SK-N-SH treated with all-trans-retinoic acid at 6 μM for 48 hours (cell line): ENCODE data around the gene MET.

Experiments used
- ARNTL ChIP-seq: fragments of 450-650 bp; formaldehyde crosslinking; IDR thresholded peaks from 2 replicates; pipeline ENCODE4 v1.5.0; 2020; ENCODE audit warnings: low read depth, mild to moderate bottlenecking, moderate library complexity, borderline replicate concordance
- CREB5 ChIP-seq: fragments of 250-450 bp; sonication (Bioruptor Pico); IDR thresholded peaks from 2 replicates; pipeline ENCODE4 v1.5.1; 2020; ENCODE audit warnings: low read depth, mild to moderate bottlenecking, moderate library complexity
- ESRRG ChIP-seq: fragments of 250-450 bp; sonication (Bioruptor Pico); IDR thresholded peaks from 2 replicates; pipeline ENCODE4 v1.6.1; 2021; ENCODE audit warnings: mild to moderate bottlenecking
- GLIS3 ChIP-seq: fragments of 250-450 bp; sonication (Bioruptor Pico); IDR thresholded peaks from 2 replicates; pipeline ENCODE4 v1.5.0; 2020; ENCODE audit warnings: mild to moderate bottlenecking, moderate library complexity
- ISL1 ChIP-seq: fragments of 250-450 bp; sonication (Bioruptor Pico); IDR thresholded peaks from 2 replicates; pipeline ENCODE4 v2.1.2; 2022; ENCODE audit warnings: mild to moderate bottlenecking, moderate library complexity
- PATZ1 ChIP-seq: fragments of 250-450 bp; sonication (Bioruptor Pico); IDR thresholded peaks from 2 replicates; pipeline ENCODE4 v1.8.0; 2020; ENCODE audit warnings: mild to moderate bottlenecking, moderate library complexity, borderline replicate concordance
- POU6F1 ChIP-seq: fragments of 250-450 bp; sonication (Bioruptor Pico); IDR thresholded peaks from 2 replicates; pipeline ENCODE4 v1.8.0; 2021; ENCODE audit warnings: low read depth, mild to moderate bottlenecking, moderate library complexity, borderline replicate concordance
- PPARA ChIP-seq: fragments of 250-450 bp; sonication (Bioruptor Pico); IDR thresholded peaks from 2 replicates; pipeline ENCODE4 v1.5.0; 2020; ENCODE audit warnings: mild to moderate bottlenecking, borderline replicate concordance
- SNAI2 ChIP-seq: fragments of 250-450 bp; sonication (Bioruptor Pico); IDR thresholded peaks from 2 replicates; pipeline ENCODE4 v1.5.0; 2020; ENCODE audit warnings: mild to moderate bottlenecking, moderate library complexity
- TOX ChIP-seq: fragments of 250-450 bp; sonication (Bioruptor Pico); IDR thresholded peaks from 2 replicates; pipeline ENCODE4 v1.8.0; 2021; ENCODE audit warnings: mild to moderate bottlenecking, moderate library complexity, borderline replicate concordance
- ZFP3 ChIP-seq: fragments of 250-450 bp; sonication (Bioruptor Pico); IDR thresholded peaks from 2 replicates; pipeline ENCODE4 v1.5.0; 2020; ENCODE audit warnings: mild to moderate bottlenecking, moderate library complexity
- ZFP30 ChIP-seq: fragments of 450-650 bp; formaldehyde crosslinking; IDR thresholded peaks from 2 replicates; pipeline ENCODE4 v1.5.0; 2022; ENCODE audit warnings: mild to moderate bottlenecking, moderate library complexity
- ZNF70 ChIP-seq: fragments of 450-650 bp; formaldehyde crosslinking; IDR thresholded peaks from 2 replicates; pipeline ENCODE4 v1.5.0; 2020; ENCODE audit warnings: mild to moderate bottlenecking, moderate library complexity
- ZNF8 ChIP-seq: fragments of 450-650 bp; formaldehyde crosslinking; IDR thresholded peaks from 2 replicates; pipeline ENCODE4 v1.5.0; 2020; ENCODE audit warnings: mild to moderate bottlenecking, moderate library complexity

- TF ChIP-seq ESRRG (CRISPR knock-in tag) (no peak), PATZ1 (no peak), SNAI2 (CRISPR knock-in tag) (no peak), ZNF70 (CRISPR knock-in tag) (no peak), TOX (no peak), PPARA (CRISPR knock-in tag) (no peak), ZFP3 (CRISPR knock-in tag) (no peak), ARNTL (no peak), ZFP30 (CRISPR knock-in tag) (no peak), ISL1 (CRISPR knock-in tag) (no peak), CREB5 (CRISPR knock-in tag) (no peak), ZNF8 (CRISPR knock-in tag) (no peak), POU6F1 (CRISPR knock-in tag) (no peak), GLIS3 (CRISPR knock-in tag) (no peak)
Measured at GRCh38 chr7:116740755-116741462, 68.9 kb downstream of the MET start.
